Measurements from ENCODE around the gene TGFBR3L. TPM values are rescaled to one million over a fixed set of nuclear protein-coding genes. Genes with fewer than 3 reads are reported as not detected.
A peak's percentile ranks its signal among the peaks of the same experiment; 100 is the strongest.

The TGFBR3L gene
- total and polyA plus RNA-seq, 10 of the 15 experiments (the other 5 are each of a cell fraction or from before 2014, with no cell fraction given) = 0.20 to 0.23 TPM; not detected in 8

DNA sequence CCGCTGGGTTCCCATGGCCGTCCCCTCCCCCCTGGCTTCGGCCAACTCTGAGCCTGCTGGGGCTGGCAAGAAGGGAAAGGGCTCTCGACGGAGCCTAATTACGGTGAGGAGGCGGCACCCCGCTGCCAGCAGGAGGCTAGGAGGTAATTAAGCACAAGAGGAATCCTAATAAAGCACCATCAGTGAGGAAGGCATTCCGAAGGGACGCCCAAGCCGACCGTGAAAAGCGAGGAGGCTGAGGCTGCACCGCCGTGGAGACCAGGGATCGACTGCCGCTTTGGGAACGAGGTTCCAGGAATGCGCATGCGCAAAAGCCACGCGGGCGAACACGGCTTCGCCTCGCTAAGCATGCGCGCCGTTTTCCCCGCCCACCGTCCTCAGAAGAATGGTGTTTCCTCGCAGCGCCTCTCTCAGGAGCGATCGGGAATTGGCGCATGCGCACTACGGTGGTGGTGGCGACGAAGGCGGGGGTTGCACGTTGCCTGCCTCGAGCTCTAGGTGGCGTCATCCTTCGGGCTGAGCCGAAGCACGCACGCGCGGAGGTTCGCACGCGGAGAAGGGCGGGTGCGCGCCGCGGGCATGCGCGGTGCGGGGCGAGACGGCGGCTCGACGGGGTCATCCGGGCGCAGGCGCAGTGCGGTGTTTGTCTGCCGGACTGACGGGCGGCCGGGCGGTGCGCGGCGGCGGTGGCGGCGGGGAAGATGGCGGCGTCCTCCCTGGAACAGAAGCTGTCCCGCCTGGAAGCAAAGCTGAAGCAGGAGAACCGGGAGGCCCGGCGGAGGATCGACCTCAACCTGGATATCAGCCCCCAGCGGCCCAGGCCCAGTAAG, 11.2 kb upstream of the TGFBR3L start, which contains the start of gene MAP2K7 (continued):
- TF ChIP-seq, protein P1, sequence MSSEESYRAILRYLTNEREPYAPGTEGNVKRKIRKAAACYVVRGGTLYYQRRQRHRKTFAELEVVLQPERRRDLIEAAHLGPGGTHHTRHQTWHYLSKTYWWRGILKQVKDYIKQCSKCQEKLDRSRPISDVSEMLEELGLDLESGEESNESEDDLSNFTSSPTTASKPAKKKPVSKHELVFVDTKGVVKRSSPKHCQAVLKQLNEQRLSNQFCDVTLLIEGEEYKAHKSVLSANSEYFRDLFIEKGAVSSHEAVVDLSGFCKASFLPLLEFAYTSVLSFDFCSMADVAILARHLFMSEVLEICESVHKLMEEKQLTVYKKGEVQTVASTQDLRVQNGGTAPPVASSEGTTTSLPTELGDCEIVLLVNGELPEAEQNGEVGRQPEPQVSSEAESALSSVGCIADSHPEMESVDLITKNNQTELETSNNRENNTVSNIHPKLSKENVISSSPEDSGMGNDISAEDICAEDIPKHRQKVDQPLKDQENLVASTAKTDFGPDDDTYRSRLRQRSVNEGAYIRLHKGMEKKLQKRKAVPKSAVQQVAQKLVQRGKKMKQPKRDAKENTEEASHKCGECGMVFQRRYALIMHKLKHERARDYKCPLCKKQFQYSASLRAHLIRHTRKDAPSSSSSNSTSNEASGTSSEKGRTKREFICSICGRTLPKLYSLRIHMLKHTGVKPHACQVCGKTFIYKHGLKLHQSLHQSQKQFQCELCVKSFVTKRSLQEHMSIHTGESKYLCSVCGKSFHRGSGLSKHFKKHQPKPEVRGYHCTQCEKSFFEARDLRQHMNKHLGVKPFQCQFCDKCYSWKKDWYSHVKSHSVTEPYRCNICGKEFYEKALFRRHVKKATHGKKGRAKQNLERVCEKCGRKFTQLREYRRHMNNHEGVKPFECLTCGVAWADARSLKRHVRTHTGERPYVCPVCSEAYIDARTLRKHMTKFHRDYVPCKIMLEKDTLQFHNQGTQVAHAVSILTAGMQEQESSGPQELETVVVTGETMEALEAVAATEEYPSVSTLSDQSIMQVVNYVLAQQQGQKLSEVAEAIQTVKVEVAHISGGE (CRISPR knock-in tag; IDR thresholded peaks at IDR 0.05) = no peak
- TF ChIP-seq MLLT1 (IDR thresholded peaks at IDR 0.05) (0 out of 2 replicates have a peak, but pooled peaks have one; percentile 27), TAF1 (IDR thresholded peaks at IDR 0.05; ENCODE audit: borderline replicate concordance, low read depth, low read length) (peak; percentile 61; the same call in 1 of the 2 replicates), SIX5 (IDR thresholded peaks at IDR 0.05; ENCODE audit: low read depth, low read length, severe bottlenecking) (no peak)
- TF ChIP-seq, protein P2, sequence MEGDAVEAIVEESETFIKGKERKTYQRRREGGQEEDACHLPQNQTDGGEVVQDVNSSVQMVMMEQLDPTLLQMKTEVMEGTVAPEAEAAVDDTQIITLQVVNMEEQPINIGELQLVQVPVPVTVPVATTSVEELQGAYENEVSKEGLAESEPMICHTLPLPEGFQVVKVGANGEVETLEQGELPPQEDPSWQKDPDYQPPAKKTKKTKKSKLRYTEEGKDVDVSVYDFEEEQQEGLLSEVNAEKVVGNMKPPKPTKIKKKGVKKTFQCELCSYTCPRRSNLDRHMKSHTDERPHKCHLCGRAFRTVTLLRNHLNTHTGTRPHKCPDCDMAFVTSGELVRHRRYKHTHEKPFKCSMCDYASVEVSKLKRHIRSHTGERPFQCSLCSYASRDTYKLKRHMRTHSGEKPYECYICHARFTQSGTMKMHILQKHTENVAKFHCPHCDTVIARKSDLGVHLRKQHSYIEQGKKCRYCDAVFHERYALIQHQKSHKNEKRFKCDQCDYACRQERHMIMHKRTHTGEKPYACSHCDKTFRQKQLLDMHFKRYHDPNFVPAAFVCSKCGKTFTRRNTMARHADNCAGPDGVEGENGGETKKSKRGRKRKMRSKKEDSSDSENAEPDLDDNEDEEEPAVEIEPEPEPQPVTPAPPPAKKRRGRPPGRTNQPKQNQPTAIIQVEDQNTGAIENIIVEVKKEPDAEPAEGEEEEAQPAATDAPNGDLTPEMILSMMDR (IDR thresholded peaks at IDR 0.05 in 2 of 3, conservative IDR thresholded peaks at IDR 0.05 in 1 of 3; ENCODE audit: control insufficient read depth in 2 of 3, extremely low read depth in 1 of 3, insufficient read depth in 1 of 3, low read depth in 3 of 3, low read length in 3 of 3) = peak; percentile 65 to 99 (median 90); a peak in 5 of 6 replicates

All from GM12878 (cell line).